Epithelial cell of esophagus (primary cell): ENCODE measurements around the gene TPRA1.
A peak's percentile ranks its signal among the peaks of the same experiment; 100 is the strongest.

Source experiments
- DNase-seq: peaks from one replicate; pipeline ENCODE4 v3.0.0; 2010; ENCODE audit warnings: low read depth
- H3K4me3 ChIP-seq: 2 replicates; pipeline ENCODE4 v1.5.1; 2011; ENCODE audit warnings: mild to moderate bottlenecking, low read length, control low read depth
- TF ChIP-seq, protein P1 (sequence below): IDR thresholded peaks from 2 replicates; pipeline ENCODE4 v1.5.1; 2011; ENCODE audit warnings: low read depth, mild to moderate bottlenecking, low read length, control low read depth, inconsistent platforms; ENCODE audit not compliant: insufficient read depth; ENCODE audit errors: missing control alignments

Gene TPRA1

DNA sequence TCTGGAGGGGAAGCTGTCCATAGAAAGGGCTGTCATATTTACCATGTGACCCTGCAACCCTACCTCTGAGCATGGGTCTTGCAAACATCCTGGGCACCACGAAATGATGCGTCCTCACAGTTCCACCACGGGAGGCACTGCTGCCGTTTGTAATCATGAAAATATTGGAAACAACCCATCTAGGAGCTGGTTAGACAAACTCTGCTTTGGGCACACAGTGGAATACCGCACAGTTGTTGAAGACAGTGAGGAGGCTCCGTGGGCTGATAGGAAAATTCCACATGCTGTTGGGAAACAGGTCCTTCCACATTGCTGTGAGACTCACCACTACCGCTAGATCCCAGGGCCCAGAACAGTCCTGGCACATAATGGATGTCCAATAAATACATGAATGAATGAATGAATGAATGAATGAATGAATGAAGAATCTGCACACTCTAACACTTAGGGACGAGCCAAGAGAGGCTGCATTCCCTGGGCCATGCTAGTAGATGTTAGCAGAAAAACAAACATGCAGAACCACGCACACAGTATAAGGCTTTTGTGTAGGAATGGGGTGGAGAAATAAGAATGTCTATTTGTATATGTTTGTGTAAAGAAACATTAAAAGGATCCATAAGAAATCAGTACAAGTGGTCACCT, 40.6 kb downstream of the TPRA1 start:
- no peak overlapping the region for H3K4me3 ChIP-seq
- TF ChIP-seq, protein P1, sequence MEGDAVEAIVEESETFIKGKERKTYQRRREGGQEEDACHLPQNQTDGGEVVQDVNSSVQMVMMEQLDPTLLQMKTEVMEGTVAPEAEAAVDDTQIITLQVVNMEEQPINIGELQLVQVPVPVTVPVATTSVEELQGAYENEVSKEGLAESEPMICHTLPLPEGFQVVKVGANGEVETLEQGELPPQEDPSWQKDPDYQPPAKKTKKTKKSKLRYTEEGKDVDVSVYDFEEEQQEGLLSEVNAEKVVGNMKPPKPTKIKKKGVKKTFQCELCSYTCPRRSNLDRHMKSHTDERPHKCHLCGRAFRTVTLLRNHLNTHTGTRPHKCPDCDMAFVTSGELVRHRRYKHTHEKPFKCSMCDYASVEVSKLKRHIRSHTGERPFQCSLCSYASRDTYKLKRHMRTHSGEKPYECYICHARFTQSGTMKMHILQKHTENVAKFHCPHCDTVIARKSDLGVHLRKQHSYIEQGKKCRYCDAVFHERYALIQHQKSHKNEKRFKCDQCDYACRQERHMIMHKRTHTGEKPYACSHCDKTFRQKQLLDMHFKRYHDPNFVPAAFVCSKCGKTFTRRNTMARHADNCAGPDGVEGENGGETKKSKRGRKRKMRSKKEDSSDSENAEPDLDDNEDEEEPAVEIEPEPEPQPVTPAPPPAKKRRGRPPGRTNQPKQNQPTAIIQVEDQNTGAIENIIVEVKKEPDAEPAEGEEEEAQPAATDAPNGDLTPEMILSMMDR: peak; percentile 24
- DNase-seq: peak; percentile 43

DNA sequence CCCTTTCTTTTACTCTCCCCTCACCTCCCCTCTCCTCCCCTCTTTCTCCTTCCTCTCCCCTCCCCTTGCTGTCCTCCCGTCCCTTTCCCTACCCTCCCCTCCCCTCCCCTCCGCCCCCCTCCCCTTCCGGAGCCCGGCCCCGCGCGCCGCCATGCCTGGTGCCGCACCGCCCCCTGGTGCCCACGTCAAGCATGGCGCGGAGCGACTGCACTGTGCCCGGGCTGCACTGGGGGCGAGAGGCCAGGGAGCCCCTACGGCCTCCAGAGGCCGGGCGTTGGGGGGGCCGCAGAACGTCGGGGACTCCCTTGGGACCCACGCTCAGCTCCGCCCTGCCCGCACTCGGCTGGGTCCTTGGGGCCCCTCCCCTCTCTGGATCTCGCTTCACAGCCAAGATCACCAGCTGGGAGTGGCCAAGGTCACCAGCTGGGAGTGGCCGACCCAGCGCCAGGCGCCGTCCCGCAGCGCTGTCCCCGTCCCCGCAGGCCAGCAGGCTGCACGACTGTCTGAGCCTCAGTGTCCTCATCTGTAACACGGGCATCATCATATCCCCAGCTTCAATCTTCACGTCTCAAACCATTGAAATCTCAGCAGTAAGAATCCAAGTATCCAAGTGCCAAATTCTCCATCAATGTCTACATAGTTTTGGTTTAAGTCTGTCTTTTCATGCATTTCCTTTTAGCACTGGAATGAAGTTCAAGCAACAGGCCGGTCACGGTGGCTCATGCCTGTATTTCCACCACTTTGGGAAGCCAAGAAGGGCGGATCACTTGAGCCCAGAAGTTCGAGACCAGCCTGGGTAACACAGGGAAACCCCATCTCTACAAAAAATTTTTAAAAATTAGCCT, 42.5 kb downstream of the TPRA1 start:
- TF ChIP-seq, protein P1: peak; percentile 45
- peak overlapping the region; percentile 48 for H3K4me3 ChIP-seq
- peak; percentile 33 for DNase-seq

DNA sequence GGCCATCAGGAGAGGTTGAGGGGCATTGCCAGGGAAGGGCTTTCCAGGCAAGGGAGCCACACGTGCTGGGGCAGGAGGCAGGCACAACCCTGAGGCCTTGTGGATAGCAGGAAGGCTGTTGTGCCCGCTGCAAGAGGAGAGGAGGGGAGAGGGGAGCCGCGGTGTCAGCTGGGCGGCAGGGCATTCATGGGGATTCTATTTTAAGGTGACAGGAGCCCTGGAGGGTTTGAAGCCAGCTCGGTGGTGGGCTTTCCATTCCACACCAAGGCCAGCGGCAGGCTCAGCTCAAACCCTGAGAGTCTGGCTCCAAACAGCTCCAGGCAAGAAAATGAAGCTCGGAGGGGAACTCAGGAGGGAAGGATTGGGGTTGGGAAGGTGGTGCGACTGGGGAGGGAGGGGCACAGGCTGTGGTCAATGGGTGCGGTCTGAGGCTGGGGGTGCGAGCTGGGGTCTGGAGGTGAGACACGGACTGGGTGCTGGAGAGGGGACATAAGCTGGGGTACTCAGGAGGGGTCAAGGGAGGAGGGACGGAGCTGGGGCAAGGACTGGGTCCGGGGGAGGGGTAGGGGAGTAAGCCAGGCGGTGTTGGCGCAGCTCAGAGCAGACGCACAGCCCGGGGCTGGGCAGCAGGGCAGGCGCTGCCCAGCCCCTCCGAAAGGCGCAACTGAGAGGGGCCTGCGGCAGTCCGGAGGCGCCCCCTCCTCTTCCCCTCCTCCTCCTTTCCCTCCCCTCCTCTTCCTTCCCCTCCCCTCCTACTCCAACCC, 43.4 kb downstream of the TPRA1 start:
- no peak for DNase-seq
- TF ChIP-seq, protein P1: no peak
- H3K4me3 ChIP-seq: peak overlapping the region; percentile 36

DNA sequence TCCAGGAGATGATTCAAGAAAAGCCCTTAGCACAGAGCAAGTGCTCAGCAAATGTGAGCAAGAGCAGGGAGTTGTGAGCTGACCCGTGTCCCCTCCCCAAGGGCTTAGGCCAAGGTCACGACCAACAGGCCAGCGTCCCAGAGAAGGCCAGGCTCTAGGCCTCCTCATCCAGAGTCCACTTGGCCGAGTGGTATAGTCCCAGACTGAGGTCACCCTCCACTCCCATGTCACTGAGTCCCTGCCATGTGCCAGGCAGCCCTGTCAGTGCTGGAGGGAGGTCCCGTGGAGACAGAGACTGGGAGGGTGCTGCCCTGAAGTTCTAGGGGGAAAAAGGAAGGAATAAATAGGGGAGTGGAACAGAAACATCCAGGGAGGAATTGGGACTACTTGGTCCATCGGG, 44.0 kb downstream of the TPRA1 start:
- no peak for DNase-seq
- TF ChIP-seq, protein P1: no peak
- H3K4me3 ChIP-seq: no peak overlapping the region

DNA sequence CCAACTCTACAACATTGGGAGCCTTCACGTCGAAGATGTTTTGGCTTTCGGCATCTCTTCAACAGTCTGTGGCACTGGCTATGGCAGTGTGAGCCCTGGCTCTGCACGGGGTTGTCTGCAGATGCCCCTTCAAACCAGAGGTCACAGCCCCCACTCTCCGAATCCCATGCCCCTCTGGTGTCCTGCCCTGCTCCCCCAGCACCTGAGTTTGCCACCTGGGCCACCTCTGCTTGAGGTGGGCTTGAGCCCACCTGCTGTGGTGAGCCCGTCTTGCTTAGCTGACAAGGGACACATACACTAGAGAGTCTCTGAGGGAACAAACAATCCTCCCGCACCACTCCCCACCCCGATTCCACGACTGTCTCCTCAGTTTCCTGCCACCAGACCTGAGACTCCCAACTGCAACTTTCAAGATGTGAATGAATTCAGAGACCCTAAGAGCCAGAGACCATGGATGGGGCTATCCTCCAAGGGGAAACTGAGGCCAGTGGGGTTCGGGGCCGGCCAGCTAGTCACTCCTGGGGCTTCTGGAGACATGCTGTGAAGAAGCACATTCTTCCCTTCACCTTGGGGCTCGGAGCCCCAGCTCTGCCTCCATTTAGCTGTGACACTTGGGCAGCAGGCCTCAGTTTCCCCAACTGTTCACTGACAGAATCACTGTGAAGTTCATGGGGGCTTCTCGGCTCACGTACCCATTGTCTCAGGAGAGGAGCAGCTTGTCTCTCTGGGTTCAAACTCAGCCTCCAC, 44.6 kb downstream of the TPRA1 start:
- no peak for DNase-seq

DNA sequence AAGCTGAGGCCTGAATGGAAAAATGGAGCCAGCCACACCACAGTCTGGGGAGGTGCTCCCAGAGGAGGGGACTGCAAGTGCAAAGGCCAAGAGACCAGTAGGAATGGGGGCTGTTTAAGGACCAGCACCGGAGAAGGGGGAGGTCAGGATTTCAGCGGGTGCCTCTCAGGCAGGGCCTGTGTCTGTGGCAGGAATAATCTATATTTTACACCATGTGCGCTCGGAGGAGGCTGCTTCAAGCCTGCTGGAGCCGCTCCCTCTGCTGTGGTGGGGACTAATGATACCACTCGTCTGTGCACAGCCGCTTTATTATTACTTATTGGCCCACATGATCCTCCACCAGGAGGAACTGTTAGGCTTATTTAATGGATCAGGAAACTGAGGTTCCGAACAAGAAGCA, 45.3 kb downstream of the TPRA1 start:
- DNase-seq: no peak
- TF ChIP-seq, protein P1: no peak
- H3K4me3 ChIP-seq: no peak overlapping the region

More for the DNA sequence above, 44.6 kb downstream of the TPRA1 start:
- TF ChIP-seq, protein P1: no peak
- H3K4me3 ChIP-seq: no peak overlapping the region
